ENCODE results near the gene UVRAG. TPM values are rescaled to one million over a fixed set of nuclear protein-coding genes. Genes with fewer than 3 reads are reported as not detected.
A peak's percentile ranks its signal among the peaks of the same experiment; 100 is the strongest.

The UVRAG gene
- total RNA-seq, 1 experiment from 2014 or later = 29.5 TPM

DNA sequence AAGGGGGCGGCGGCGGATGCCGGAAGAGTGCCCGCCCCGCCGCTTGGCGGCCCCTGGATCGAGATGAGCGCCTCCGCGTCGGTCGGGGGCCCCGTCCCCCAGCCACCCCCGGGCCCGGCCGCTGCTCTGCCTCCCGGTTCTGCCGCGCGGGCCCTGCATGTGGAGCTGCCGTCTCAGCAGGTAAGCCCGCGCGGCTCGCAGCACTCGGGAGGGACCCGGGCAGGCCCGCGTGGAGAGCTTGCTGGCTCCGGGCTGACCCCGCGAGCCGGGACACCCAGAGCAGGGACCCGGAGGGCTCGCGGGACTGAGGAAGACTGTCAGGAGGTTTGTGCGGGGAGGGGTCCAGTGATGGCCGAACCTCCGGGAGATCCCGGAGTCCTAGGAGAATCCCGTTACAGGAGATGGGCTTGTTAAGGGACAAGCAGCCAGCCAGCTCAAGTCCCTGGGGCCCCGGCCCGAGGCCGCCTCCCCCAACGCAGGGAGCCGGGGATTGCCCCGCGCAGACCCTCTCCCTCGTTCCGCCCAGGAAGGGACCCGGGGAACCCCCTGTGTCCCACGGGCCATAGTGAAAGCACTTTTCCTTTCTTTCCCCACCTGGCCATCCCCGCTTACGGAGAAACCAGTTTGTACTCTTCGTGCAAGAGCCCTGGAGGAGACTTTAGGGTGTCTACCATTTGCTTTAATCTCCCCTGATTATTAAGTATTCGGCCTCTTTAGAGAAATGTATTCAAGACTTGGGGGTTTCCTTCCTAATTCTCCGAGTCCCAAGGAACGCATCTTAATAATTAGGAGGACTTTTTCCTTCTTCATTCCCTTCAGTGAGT lies 547 bp downstream of the UVRAG start:
- peak overlapping the region; percentile 77 to 91 for H3K4me3 ChIP-seq (ENCODE audit: low read depth in 2 of 2, low read length in 2 of 2)
- no peaks in the 10 kb centered on the region; the same call in 1 of the 2 replicates for H3K36me3 ChIP-seq (ENCODE audit: control insufficient read depth, insufficient read depth, low read length)
- intact Hi-C loops (cut with micrococcal nuclease; ENCODE audit: unreplicated experiment) = loop anchor here (10.0 kb wide), 1 partner anchor 499 kb away; no protein-coding TSS in a partner anchor
- no peaks in the 10 kb centered on the region for H3K27me3 ChIP-seq (ENCODE audit: control insufficient read depth, insufficient read depth, low read length)
- peaks cover 23% of the 10 kb centered on the region for H3K4me1 ChIP-seq (ENCODE audit: control insufficient read depth, insufficient read depth, low read length)
- BruUV-seq (replicated peaks) = no TSS peak
- no peak for DNase-seq (ENCODE audit: low read depth, low spot score)
- peak; percentile 43 for ATAC-seq
- peak overlapping the region; percentile 83 for H3K27ac ChIP-seq (ENCODE audit: low read length)
- H3K9me3 ChIP-seq (ENCODE audit: control insufficient read depth, insufficient read depth, low read depth, low read length) = no peaks in the 10 kb centered on the region
- ChIA-PET CTCF (interaction anchor here (0.6 kb wide), 1 partner anchor 141 kb away, joined by 4 read pairs; no protein-coding TSS in a partner anchor), POLR2A (interaction anchor here (0.6 kb wide), 1 partner anchor 16 kb away, joined by 4 read pairs; no protein-coding TSS in a partner anchor)
- TF ChIP-seq, protein P1, sequence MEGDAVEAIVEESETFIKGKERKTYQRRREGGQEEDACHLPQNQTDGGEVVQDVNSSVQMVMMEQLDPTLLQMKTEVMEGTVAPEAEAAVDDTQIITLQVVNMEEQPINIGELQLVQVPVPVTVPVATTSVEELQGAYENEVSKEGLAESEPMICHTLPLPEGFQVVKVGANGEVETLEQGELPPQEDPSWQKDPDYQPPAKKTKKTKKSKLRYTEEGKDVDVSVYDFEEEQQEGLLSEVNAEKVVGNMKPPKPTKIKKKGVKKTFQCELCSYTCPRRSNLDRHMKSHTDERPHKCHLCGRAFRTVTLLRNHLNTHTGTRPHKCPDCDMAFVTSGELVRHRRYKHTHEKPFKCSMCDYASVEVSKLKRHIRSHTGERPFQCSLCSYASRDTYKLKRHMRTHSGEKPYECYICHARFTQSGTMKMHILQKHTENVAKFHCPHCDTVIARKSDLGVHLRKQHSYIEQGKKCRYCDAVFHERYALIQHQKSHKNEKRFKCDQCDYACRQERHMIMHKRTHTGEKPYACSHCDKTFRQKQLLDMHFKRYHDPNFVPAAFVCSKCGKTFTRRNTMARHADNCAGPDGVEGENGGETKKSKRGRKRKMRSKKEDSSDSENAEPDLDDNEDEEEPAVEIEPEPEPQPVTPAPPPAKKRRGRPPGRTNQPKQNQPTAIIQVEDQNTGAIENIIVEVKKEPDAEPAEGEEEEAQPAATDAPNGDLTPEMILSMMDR (IDR thresholded peaks at IDR 0.05) = no peak
- TF ChIP-seq, protein P2, sequence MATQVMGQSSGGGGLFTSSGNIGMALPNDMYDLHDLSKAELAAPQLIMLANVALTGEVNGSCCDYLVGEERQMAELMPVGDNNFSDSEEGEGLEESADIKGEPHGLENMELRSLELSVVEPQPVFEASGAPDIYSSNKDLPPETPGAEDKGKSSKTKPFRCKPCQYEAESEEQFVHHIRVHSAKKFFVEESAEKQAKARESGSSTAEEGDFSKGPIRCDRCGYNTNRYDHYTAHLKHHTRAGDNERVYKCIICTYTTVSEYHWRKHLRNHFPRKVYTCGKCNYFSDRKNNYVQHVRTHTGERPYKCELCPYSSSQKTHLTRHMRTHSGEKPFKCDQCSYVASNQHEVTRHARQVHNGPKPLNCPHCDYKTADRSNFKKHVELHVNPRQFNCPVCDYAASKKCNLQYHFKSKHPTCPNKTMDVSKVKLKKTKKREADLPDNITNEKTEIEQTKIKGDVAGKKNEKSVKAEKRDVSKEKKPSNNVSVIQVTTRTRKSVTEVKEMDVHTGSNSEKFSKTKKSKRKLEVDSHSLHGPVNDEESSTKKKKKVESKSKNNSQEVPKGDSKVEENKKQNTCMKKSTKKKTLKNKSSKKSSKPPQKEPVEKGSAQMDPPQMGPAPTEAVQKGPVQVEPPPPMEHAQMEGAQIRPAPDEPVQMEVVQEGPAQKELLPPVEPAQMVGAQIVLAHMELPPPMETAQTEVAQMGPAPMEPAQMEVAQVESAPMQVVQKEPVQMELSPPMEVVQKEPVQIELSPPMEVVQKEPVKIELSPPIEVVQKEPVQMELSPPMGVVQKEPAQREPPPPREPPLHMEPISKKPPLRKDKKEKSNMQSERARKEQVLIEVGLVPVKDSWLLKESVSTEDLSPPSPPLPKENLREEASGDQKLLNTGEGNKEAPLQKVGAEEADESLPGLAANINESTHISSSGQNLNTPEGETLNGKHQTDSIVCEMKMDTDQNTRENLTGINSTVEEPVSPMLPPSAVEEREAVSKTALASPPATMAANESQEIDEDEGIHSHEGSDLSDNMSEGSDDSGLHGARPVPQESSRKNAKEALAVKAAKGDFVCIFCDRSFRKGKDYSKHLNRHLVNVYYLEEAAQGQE (IDR thresholded peaks at IDR 0.05; ENCODE audit: insufficient read depth in 1 of 2, low read depth in 2 of 2, low read length in 1 of 2) = no peak
- TF ChIP-seq TCF7L2 (IDR thresholded peaks at IDR 0.05; ENCODE audit: low read depth, low read length) = no peak
- TF ChIP-seq POLR2AphosphoS5 (IDR thresholded peaks at IDR 0.05; ENCODE audit: low read depth, low read length) = no peak
- no peak for TF ChIP-seq SIN3A (IDR thresholded peaks at IDR 0.05; ENCODE audit: borderline replicate concordance, insufficient read depth, low read depth, low read length)
- in situ Hi-C loops (cut with HindIII; ENCODE audit: low pct_unique_long_range_greater_than_20kb, low sequenced_read_pairs) = no loop called here

DNA sequence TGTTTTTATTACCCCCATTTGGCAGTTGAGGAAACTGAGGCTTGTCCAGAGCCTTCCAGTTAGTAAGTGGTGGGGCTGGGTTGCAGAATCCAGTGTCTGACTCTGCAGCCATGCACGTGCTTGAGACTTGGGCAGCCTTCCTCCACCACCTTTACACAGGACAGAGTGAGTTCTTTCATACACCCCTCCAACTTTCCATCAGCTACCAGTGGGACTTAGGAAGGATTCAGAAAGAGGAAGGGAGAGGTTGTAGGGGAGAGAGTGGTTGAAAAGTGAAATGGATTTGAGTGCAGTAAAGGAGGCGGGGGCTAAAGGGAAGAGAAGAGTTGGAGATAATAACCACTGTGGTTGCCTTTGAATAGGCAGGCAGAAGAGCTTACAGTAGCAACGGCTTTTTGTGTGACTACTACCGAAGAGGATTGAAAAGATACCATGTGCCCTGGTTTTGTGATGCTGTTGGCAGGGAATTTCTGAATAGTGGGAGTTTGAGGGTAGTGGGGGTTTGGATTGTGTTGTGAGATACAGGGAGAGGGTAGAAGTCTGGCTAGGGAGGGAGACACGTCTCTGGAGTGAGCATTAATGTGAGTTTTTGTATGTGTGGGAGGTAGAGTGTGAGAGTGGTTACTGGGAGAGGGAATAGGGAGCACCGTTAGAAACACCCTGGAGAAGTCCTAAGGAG lies 1.7 kb downstream of the UVRAG start:
- Histone ChIP-seq H3K27ac (ENCODE audit: low read length) (peak overlapping the region; percentile 83), H3K4me3 (ENCODE audit: low read depth in 2 of 2, low read length in 2 of 2) (peak overlapping the region; percentile 77 to 91), H3K4me1 (ENCODE audit: control insufficient read depth, insufficient read depth, low read length) (peaks cover 23% of the 10 kb centered on the region), H3K27me3 (ENCODE audit: control insufficient read depth, insufficient read depth, low read length) (no peaks in the 10 kb centered on the region), H3K36me3 (ENCODE audit: control insufficient read depth, insufficient read depth, low read length) (no peaks in the 10 kb centered on the region; the same call in 1 of the 2 replicates), H3K9me3 (ENCODE audit: control insufficient read depth, insufficient read depth, low read depth, low read length) (no peaks in the 10 kb centered on the region)
- CTCF ChIA-PET = no interaction called here
- DNase-seq (ENCODE audit: low read depth, low spot score) (no peak), ATAC-seq (no peak)
- intact Hi-C loops (cut with micrococcal nuclease; ENCODE audit: unreplicated experiment) = loop anchor here (10.0 kb wide), 1 partner anchor 498 kb away; no protein-coding TSS in a partner anchor
- TF ChIP-seq SIN3A (IDR thresholded peaks at IDR 0.05; ENCODE audit: borderline replicate concordance, insufficient read depth, low read depth, low read length) (no peak), POLR2AphosphoS5 (IDR thresholded peaks at IDR 0.05; ENCODE audit: low read depth, low read length) (no peak), TCF7L2 (IDR thresholded peaks at IDR 0.05; ENCODE audit: low read depth, low read length) (no peak)
- TF ChIP-seq, protein P2 (IDR thresholded peaks at IDR 0.05; ENCODE audit: insufficient read depth in 1 of 2, low read depth in 2 of 2, low read length in 1 of 2) = no peak
- TF ChIP-seq, protein P1 (IDR thresholded peaks at IDR 0.05) = no peak
- POLR2A ChIA-PET = no interaction called here
- in situ Hi-C loops (cut with HindIII; ENCODE audit: low pct_unique_long_range_greater_than_20kb, low sequenced_read_pairs) = no loop called here
- no TSS peak for BruUV-seq (replicated peaks)

All from Panc1 (cell line).